HG02981 (cell line): ENCODE data around the gene GTPBP6.
"Not testable (repeated sequence)": the region's sequence is repeated elsewhere in the genome, so short reads cannot be mapped to it uniquely, and the experiment has no call there.

Source experiments
- ATAC-seq: cut with Tn5 transposase; IDR thresholded peaks from one replicate; pipeline ENCODE4 v1.9.1; 2021; ENCODE audit warnings: mild to moderate bottlenecking, moderate library complexity; ENCODE audit not compliant: unreplicated experiment

The GTPBP6 gene

DNA sequence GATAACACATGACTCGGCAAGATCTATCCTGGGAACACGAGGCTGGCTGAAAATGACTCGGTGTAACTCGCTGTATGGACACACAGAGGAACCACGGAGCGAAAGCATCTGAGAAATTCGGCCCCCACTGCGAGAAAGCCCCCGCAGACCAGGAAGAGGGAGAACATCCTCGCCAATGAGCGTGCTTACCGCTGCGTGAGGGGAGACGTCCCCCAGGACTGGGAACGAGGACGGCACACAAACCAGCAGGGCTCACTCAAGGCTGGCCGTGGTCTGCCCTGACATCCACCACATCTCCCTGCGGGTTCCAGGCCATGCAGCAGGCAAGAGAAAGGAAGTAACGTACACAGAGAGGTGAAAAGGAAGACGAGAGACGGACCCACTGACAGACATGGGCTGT lies 17.6 kb upstream of the GTPBP6 start:
- no peak for ATAC-seq

DNA sequence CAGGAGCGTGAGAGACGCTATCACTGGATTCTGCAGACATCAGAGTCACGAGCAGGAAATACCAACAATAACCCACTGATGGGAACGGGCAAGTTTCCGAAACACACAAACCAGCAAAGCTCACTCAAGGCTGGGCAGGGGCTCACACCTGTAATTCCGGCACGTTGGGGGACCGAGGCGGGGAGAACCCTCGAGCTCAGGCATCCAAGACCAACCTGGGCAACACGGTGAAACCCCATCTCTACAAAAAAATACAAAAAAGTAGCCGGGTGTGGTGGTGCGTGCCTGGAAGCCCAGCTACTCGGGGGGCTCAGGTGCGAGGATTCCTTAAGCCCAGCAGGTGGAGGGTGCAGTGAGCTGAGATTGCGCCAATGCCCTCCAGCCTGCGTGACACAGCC lies 17.2 kb upstream of the GTPBP6 start:
- no peak for ATAC-seq

DNA sequence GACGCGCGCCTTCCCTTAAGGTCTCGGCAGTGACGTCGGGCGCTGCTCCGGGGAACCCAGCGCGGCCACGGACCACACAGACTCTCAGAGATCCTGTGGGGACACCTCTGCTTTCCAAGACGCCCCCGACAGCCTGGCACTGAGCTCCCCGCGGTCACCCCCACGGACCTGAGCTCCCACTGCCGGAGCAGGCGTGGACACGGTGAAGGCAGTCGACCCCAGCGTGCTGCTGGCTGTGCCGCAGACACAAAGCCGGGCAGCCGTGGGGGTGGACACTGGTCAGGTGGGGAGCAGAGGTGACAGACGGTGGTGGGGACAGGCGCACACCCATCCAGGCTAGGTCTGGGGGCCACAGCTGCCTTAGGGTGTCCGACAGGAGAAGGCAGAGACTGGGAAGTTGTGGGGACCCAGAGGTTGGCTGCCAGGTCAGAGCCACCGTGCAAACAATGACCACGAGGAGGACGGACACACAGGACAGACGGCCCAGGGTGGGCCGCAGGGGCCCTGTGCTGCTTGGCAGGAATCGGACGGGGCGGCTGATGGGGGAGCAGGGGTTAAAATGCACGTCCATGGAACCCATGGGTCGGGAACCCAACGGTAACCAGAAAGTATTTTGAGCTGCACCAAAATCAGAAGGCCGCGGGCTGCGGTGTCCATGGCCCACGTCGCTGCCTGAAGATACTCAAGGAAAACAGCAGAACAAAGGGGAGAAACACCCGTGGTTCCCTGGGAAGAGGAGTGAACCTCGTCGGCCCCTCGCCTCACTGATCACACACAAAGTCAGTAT lies 16.6 kb upstream of the GTPBP6 start:
- ATAC-seq: no peak

DNA sequence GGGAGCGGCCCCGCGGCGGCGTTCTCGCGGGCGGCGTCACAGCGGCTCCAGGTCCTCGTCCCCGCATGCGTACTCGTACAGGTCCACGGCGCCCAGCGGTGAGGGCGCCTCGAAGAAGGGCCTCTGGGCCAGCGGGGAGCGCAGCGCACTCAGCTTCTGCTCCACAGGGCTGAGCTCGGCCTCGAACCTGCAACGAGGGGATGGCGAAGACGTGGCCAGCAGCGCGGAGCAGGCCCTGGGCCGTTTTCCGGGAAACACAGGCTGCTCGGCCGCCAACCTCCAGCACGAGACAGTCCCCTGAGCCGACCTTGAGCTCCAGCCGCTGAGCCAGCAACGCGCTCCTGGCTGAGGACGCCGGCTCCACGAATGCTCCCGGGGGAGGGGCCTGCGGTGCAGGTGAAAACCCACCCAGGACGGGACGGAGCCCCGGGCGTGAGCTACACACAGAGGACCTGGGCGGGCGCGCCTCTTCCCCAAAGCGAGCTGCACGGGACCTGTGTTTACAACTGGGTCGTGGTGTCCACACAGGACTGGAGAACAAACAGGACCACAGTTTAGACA lies 15.8 kb upstream of the GTPBP6 start:
- no peak for ATAC-seq

DNA sequence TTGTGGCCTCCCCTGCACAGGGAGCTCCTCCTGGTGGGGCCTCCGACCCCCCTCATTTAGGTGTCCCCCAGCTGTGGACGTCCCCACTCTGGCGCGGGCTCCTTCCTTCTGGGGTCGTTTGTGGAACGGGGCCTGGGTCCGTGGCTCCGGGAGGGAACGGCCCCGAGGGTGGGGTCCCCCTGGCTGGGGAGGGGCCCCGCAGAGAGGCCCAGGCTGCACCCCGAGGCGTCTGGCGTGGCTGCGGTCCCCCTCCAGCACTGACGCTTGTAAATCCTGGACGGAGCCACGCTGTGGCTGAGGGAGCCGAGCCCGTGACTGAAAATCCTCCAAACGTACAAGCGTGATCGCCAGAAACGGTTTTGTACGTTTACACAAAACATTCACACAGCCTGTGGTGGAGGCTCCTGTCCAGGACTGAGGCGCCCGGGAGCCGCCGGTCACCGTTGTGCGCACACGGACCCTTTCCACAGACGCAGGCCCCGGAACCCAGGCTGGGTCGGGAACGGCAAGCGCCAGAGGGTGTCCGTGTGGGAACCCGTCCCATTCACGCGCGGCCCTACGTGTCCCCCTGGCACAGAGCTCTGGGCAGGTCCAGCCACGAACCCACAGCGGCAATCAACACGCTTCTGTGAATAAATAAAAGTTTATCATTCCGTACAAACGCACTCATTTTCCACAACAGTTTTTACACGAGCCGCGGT lies 15.2 kb upstream of the GTPBP6 start:
- ATAC-seq: no peak

DNA sequence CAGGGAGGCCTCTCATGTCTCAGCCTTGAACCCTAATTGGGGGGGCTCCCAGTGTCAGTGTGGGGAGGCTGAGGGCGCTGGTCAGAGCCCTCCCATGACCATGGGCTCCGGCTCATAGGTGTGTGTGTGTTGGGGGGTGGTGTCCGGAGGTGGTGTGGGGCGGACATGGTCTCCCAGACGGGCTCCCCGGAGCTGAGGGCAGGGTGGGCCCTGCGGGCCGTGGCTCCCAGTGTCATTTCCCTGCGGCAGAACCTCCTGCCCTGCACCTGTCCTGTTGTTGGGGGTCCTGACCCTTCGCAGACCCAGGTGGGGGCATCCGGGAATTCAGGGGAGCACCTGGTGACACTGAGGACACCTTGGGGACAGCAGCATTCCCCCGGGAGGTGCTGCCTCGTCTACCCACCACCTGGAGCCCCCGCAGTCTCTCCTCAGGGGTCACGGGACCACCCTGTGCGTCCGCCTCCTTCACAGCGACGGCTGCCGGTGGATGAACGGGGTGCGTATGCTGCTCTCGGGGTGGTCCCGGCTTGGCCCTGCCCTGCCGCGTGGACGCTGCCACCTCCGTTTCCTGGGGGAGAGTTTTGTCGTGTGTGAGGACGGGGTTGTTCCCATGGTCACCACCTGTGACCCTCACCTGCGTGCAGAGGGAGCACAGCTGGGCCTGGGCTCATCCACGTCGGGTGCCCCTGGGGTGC lies 14.5 kb upstream of the GTPBP6 start:
- ATAC-seq: no peak

DNA sequence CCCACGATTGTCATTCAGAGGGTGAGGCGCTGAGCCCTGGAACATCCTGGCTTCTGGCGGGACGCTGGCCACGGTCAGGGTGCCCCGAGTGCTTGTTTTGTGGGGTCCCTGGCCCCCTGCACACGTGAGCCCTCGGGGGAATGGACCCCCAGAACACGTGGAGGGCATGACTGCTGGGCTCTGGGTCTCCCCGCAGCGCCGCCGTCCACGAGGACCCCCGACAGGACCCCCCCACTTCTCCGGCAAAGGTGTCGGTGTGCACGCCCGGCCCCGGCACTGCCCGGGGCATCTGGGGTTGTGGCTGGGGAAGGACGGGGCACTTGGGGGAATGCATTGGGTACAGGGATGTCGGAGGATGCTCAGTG lies 13.9 kb upstream of the GTPBP6 start:
- no peak for ATAC-seq

DNA sequence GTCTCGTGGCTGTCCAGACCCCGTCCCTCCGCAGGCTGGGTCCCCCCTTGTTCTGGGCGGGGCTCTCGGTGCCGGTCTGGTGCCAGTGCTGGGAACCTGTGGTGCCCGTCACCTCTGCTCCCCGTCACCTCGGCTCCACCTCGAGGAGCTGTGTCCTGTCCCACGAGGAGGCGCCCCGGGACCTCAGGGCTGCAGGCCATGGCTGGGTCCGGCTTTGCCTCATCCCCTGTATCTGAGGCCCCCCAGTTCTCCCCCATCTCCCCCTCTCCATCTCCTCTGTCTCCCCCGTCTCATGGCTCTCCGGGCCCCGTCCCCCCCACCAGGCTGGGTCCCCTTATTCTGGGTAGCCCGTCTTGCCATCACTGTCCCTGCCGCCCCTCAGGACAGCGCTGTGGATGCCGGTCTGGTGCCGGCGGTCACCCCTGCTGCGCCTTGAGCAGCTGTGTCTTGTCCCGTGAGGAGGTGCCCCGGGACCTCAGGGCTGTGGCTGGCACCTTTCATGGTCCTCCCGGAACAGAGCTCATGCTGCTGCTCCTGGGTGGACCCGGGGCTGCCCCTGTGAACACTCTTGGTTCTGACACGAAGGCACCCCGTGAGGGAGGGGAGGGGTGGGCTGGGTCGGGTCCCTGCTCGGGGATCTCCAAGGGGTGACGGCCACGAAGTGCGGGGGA lies 13.4 kb upstream of the GTPBP6 start:
- ATAC-seq: no peak

DNA sequence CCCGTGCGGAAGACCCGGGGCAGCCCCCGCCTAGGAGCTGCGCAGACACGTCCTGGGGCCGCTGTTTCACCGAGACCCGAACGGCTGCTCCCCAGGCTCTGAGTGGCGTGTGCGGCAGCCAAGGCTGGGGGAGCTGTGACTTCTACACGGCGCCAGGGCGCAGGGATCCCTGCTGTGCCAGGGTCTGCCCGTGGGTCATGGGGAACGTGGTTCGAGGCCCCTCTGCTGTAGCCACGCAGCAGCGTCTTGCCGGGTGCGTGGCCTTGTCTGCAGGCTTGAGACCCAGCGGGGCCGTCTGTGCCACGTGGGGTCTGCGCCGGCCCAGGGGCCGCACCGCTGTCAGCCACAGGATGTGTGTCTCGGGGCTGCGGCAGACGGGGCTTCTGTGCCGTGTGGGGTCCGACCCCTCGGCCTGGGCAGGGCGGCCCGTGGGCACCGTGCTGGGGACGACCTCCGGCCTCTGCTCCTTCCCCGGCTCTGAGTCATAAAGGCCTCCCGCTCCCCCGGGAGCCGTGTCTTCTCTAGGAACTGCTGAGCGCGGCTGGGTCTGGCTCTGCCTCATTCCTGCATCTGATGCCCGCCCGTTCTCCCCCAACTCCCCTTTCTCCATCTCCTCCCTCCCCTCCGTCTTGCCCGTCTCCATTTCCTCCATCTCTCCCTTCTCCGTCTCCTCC lies 12.7 kb upstream of the GTPBP6 start:
- no peak for ATAC-seq

DNA sequence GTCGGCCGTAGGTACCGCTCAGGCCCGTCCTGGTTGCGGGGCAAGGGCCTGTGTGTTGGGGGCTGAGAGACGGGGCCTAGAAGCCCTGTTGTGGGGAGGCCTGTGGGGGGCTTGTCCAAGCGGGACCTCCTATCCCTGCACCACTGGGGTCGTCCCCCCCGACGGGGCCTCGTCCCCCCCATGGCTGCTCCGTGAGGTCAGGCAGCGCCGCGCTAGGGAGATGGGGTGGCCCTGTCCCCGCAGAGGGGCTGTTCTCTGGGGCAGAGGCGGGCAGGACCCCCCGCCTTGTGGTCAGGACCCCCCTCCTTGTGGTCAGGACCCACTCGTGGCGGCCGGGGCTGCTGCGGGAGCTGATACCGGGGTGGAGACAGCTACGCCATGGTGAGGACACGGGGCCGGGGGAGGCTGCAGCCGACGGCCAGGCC lies 12.1 kb upstream of the GTPBP6 start:
- no peak for ATAC-seq

DNA sequence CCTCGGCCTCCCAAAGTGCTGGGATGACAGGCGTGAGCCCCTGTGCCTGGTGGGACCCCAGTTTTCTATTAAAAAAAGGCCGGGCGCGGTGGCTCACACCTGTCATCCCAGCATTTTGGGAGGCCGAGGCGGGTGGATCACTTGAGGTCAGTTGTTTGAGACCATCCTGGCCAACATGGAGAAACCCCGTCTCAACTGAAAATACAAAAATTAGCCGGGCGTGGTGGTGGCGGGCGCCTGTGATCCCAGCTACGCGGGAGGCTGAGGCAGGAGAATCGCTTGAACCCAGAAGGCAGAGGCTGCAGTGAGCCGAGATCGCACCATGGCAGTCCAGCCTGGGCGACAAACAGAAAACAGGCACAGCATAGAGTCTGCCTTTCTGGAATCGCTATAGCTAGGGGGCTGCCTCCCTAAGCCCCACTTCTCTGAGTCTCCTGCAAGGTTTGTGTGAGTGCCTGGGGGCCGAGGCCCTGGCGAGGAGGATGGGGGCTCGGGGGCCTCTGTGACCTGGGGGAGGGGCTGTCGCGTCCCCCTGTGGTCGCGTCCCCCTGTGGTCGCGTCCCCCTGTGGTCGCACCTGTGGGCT lies 11.6 kb upstream of the GTPBP6 start:
- ATAC-seq: not testable (repeated sequence)

DNA sequence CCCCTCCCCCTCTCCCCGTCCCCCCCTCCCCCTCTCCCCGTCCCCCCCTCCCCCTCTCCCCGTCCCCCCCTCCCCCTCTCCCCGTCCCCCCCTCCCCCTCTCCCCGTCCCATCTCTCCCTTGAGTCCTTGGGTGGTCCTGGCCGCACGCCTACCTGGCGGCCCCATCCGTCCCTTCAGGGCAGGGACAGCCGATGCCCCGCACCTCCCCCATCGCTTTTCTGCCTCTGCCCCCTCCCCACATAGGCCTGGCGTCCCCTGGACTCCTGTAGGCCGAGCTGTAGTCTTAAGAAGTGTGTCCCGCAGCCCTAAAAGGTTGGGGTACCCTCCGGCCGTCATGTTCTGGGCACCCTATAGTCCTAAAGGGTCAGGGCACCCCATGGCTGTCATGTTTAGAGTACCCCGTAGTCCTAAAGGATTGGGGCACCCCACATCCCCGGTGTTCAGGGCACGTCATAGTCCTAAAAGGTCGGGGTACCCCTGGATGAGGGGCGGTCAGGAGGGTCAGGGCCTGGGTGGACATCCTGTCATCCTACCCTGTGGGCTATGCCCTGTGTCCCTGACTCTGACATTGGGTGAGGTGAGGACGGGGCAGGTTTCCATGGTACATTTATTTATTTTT lies 10.8 kb upstream of the GTPBP6 start:
- no peak for ATAC-seq

DNA sequence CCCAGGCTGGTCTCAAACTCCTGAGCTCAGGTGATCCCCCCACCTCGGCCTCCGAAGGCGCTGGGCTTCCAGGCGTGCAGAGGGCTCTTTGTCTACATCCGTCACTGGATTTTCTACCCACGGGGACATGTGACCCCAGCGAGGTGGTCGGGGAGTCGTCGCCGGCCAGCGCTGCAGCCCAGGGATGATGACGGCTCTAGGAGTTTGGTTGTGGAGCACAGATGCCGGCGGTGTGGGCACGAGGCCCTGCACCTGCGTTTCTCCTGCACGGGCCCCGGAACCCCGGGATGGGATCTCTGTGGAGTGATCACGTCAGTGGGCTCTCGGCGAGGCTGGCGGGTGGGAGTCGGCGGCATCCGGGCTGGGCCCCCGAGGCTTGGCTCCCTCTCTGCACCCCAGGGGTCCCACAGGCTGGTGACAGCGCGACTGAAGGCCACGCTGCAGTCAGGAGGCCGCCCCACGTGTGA lies 9.1 kb upstream of the GTPBP6 start:
- ATAC-seq: no peak

DNA sequence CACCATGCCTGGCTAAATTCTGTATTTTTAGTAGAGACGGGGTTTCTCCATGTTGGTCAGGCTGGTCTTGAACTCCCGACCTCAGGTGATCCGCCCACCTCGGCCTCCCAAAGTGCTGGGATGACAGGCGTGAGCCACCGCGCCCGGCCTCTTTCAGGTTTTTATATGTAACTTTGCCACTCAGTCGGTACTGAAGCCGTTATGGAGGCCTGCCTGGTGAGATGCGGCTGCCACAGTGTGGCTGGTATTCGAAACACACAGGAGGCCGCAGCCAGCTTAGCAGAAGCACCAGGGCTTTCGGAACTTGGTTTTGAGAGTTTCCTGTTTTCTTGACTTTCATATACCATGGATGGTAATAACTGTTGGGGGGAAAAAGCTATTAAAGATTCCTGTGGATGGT lies 6.1 kb upstream of the GTPBP6 start:
- not testable (repeated sequence) for ATAC-seq

DNA sequence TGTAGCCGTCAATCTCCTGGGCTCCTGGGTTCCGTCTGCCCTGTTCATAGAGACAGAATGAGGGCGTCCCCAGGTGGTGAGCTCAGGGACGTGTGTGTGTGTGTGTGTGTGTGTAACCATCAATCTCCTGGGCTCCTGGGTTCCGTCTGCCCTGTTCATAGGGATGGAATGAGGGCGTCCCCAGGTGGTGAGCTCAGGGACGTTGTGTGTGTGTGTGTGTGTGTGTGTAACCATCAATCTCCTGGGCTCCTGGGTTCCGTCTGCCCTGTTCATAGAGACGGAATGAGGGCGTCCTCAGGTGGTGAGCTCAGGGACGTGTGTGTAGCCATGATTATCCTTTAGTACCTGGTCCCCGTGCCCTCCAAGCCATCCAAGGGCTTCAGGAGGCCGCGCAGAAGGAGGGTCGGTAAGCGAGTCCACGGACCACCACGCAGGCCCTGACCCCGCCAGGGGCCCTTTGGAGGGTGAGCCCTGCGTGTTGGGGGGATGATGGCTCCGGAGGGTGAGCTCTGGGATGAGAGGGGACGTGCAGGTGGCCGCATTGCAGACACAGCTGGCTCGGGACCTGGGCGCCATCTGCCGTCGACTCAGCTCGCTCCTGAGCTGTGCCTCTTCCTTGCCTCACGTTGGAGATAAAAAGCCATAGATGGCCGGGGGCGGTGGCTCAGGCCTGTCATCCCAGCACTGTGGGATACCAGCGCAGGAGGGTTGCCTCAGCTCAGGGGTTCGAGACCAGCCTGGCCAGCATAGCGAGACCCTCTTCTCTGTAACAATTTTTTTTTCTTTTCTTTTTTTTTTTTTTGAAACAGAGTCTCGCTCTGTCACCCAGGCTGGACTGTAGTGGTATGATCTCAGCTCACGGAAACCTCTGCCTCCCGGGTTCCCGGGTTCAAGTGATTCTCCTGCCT lies 5.4 kb upstream of the GTPBP6 start:
- no peak for ATAC-seq

DNA sequence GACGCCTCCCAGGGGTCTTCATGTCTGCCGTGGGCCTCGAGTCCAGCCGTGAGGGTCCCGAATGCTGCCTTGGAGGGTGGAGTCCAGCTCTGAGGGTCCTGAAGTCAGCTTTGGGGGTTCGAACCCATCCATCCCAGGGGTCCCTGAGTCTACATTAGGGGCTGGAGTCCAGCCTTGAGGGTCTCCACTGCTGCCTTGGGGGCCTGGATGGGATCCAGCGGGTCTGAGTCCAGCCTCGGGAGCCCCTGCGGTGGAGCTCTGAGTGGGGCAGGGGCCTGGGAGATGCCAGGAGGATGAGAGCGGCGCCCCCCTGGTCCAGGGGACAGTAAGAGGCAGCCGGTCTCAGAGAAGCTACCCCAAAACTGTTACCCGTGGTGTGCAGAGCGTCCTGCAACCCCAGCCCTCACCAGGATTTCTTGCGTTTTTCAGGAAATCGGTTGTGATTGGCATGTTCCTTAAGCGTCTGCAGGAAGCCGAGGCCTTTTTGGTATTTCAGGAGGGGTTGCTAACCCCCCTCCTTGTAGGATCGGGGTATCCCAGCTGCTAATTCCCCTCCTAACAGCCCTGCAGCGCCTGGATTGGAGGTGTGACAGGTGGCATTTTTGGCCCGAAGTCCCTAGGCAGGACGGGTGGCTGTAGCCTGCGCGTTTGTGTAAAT lies 1.7 kb upstream of the GTPBP6 start:
- no peak for ATAC-seq

DNA sequence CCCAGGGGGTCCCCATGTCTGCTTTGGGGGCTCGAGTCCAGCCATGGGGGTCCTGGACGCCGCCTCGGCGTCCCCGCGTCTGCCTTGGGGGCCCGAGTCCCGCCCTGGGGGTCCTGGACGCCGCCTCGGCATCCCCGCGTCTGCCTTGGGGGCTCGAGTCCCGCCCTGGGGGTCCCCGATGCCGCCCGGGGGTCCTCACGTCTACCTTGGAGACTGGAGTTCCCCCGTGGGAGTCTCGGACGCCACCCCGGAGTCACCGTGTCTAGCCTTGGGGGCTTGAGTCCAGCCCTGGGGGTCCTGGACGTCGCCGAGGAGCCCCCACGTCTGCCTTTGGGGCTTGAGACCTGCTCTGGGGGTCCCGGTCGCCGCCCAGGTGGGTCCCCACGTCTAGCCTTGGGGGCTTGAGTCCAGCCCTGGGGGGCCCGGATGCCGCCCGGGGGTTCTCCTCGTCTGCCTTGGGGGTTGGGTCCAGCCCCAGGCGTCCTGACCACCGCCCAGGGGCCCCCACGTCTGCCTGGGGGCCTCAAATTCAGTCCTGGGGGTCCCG lies 1.1 kb upstream of the GTPBP6 start:
- ATAC-seq: no peak
